ENCODE results near the gene OTP. TPM values are rescaled to one million over a fixed set of nuclear protein-coding genes. Genes with fewer than 3 reads are reported as not detected.
A peak's percentile ranks its signal among the peaks of the same experiment; 100 is the strongest.

OTP gene
- total and polyA plus RNA-seq, 2 donors (not counting 1 experiment from before 2014, with no cell fraction given) = 0.03 TPM; not detected in 1

DNA sequence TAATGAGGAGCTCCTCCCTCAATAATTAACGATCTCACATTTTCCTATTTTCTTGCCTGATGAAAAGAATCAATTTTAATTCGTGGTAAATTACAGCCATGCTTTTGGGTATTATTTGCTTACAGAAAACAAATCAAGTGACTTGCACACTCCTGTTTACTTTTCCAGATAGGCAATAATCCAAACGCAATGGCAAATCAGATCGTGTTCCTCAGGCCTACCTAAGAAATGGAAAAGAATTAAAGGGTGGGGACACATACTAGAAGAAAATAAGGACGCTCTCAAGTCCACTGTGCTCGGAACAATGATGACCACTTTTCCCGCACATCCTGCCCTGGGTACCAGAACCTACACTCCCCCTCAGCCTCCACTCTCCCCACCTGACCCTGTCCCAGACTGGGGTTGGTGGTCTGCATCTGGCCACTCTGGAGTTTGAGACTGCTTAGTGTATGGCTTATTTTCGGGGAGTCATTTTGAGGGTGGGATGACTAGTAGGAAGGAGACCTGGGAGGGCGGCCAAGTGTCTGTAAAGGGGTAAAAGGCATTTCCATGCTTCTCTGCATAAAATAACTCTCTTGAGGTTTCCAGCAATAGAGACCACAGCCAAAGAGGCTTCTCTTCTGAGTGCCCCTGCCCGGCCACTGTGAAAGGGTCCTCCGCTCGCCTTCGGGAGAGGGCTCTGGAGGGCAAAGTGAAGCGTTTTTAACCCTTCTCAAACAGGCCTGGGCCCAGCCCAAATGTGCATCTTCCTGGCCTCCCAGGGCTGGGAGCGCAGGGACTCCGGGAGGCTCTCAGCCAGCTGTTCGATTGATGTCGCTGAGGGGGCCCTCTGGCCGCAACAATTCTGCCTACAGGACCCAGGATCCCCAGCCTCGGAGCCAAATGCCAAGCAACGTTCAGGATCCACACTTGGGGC, 4.5 kb upstream of the OTP start:
- H3K36me3 ChIP-seq (replicated peaks in 1 of 2; ENCODE audit: control extremely low read depth in 1 of 2, control insufficient read depth in 1 of 2, extremely low read depth in 1 of 2, insufficient read depth in 2 of 2, low read length in 1 of 2) = no peaks in the 10 kb centered on the region
- peak overlapping the region; percentile 82 for H3K4me3 Mint-ChIP-seq
- peaks cover 2 to 90% (median 81%) of the 10 kb centered on the region in 4 experiments for H3K27me3 ChIP-seq (replicated peaks in 1 of 4; ENCODE audit: control extremely low read depth in 1 of 4, control insufficient read depth in 3 of 4, insufficient read depth in 4 of 4, low read length in 3 of 4)
- H3K27ac ChIP-seq (ENCODE audit: low read length in 2 of 2) = no peak overlapping the region
- POLR2A ChIA-PET = interaction anchor here (1.0 kb wide), 1 partner anchor 12 kb away, joined by 3 read pairs; no protein-coding TSS in a partner anchor
- WGBS (ENCODE audit: insufficient coverage) = 20% methylated on average over 15 of the region's 21 CpGs
- no peak overlapping the region for H3K9ac ChIP-seq (ENCODE audit: low read length)
- no peaks in the 10 kb centered on the region for H3K79me2 ChIP-seq (ENCODE audit: control insufficient read depth, insufficient read depth, low read length)
- peak overlapping the region; percentile 17 for H3K4me2 ChIP-seq (replicated peaks; ENCODE audit: low read depth, low read length, poor library complexity, severe bottlenecking)
- peaks cover 21% of the 10 kb centered on the region for H3K4me1 Mint-ChIP-seq
- H3K27ac Mint-ChIP-seq = peak overlapping the region; percentile 71
- no peak for TF ChIP-seq EZH2 (IDR thresholded peaks at IDR 0.05; ENCODE audit: borderline replicate concordance, insufficient read depth, low read depth, low read length, poor library complexity, severe bottlenecking)
- TF ChIP-seq, protein P1, sequence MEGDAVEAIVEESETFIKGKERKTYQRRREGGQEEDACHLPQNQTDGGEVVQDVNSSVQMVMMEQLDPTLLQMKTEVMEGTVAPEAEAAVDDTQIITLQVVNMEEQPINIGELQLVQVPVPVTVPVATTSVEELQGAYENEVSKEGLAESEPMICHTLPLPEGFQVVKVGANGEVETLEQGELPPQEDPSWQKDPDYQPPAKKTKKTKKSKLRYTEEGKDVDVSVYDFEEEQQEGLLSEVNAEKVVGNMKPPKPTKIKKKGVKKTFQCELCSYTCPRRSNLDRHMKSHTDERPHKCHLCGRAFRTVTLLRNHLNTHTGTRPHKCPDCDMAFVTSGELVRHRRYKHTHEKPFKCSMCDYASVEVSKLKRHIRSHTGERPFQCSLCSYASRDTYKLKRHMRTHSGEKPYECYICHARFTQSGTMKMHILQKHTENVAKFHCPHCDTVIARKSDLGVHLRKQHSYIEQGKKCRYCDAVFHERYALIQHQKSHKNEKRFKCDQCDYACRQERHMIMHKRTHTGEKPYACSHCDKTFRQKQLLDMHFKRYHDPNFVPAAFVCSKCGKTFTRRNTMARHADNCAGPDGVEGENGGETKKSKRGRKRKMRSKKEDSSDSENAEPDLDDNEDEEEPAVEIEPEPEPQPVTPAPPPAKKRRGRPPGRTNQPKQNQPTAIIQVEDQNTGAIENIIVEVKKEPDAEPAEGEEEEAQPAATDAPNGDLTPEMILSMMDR (IDR thresholded peaks at IDR 0.05) = no peak
- intact Hi-C loops (cut with micrococcal nuclease) = loop anchor here (10.0 kb wide), 1 partner anchor 622 kb away; no protein-coding TSS in a partner anchor
- CTCF ChIA-PET = interaction anchor here (0.6 to 1.5 kb wide), 2 partner anchors 9 to 10 kb away, joined by 3 read pairs; no protein-coding TSS in a partner anchor
- peaks cover 83% of the 10 kb centered on the region for H3K27me3 Mint-ChIP-seq
- H2AFZ ChIP-seq (ENCODE audit: insufficient read depth, low read depth, low read length, poor library complexity, severe bottlenecking) = no peak overlapping the region
- no peaks in the 10 kb centered on the region for H4K20me1 ChIP-seq (ENCODE audit: control insufficient read depth, insufficient read depth, low read length, poor library complexity, severe bottlenecking)
- H3K9me3 ChIP-seq (ENCODE audit: control extremely low read depth in 1 of 3, control insufficient read depth in 2 of 3, insufficient read depth in 1 of 3, low read length in 2 of 3) = peaks cover 0 to 59% (median 28%) of the 10 kb centered on the region in 3 donors
- DNase-seq (peak; percentile 31), ATAC-seq (ENCODE audit: low read depth) (no peak)
- peaks cover 41 to 66% of the 10 kb centered on the region in 2 donors for H3K4me1 ChIP-seq (ENCODE audit: control insufficient read depth in 2 of 2, insufficient read depth in 2 of 2, low read length in 2 of 2)
- no peak overlapping the region for H3K4me3 ChIP-seq (ENCODE audit: control extremely low read depth in 1 of 5, extremely low read depth in 1 of 5, insufficient read depth in 1 of 5, low read depth in 2 of 5, low read length in 4 of 5)
- peaks cover 7% of the 10 kb centered on the region for H3K9me3 Mint-ChIP-seq (ENCODE audit: insufficient read depth)
